ENCODE results near the gene SCARB2. TPM values are rescaled to one million over a fixed set of nuclear protein-coding genes. Genes with fewer than 3 reads are reported as not detected.

The SCARB2 gene
- total RNA-seq, 1 donor from 2014 or later: 166 TPM

DNA sequence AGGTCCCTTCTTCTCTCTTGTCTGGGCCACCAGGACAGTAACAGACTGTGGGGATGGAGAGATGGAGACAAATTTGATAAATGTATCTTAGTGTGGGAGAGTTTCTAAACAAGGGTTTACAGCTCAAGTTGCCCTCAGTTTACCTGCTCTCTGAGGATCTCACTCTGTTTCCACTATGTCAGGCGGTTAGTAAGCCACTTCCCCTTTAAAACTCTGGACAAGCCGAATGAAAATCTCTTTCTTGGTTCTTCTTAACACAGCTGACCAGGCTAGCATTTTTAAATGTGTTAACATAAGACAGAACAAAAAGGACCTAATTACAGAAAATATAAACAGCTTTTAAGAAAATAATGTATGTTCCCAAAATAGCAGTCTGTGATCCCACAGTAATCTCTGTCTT lies 2.9 kb upstream of the SCARB2 start:
- intact Hi-C loops (cut with DNase I): no loop called here
- H3K36me3 ChIP-seq: no peaks in the 10 kb centered on the region
- no peaks in the 10 kb centered on the region for H3K9me3 ChIP-seq
- no peak overlapping the region for H3K27ac ChIP-seq
- DNase-seq (no peak), ATAC-seq (no peak)
- no peaks in the 10 kb centered on the region for H3K27me3 ChIP-seq (ENCODE audit: low read depth)
- no peak overlapping the region for H3K4me3 ChIP-seq
- TF ChIP-seq, protein P1, sequence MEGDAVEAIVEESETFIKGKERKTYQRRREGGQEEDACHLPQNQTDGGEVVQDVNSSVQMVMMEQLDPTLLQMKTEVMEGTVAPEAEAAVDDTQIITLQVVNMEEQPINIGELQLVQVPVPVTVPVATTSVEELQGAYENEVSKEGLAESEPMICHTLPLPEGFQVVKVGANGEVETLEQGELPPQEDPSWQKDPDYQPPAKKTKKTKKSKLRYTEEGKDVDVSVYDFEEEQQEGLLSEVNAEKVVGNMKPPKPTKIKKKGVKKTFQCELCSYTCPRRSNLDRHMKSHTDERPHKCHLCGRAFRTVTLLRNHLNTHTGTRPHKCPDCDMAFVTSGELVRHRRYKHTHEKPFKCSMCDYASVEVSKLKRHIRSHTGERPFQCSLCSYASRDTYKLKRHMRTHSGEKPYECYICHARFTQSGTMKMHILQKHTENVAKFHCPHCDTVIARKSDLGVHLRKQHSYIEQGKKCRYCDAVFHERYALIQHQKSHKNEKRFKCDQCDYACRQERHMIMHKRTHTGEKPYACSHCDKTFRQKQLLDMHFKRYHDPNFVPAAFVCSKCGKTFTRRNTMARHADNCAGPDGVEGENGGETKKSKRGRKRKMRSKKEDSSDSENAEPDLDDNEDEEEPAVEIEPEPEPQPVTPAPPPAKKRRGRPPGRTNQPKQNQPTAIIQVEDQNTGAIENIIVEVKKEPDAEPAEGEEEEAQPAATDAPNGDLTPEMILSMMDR (IDR thresholded peaks at IDR 0.05): no peak
- H3K4me1 ChIP-seq: peaks cover 75% of the 10 kb centered on the region

DNA sequence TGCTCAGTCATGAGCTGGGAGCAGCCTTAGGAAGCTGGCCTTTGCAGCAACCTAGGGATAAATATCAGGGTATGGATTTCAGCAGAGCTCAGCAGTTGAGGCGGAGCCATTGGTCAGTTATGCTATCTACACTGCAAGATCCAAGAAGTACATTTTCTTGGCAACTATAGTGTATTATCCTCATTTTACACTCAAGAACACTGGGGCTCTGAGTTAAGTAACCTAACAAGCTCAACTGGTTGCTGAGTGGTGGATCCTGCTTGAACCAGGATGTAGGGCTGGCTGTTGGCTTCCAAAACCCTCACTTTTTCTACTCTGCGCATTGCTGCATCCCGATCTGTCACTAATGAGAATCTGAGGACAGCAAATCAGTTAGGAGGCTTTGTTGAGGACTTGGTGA lies 1.5 kb upstream of the SCARB2 start:
- H3K27ac ChIP-seq: peak overlapping the region; percentile 97
- H3K4me3 ChIP-seq: peak overlapping the region; percentile 68
- ATAC-seq (no peak), DNase-seq (no peak)
- H3K36me3 ChIP-seq: no peaks in the 10 kb centered on the region
- no peaks in the 10 kb centered on the region for H3K9me3 ChIP-seq
- TF ChIP-seq, protein P1 (IDR thresholded peaks at IDR 0.05): no peak
- no peaks in the 10 kb centered on the region for H3K27me3 ChIP-seq (ENCODE audit: low read depth)
- peaks cover 88% of the 10 kb centered on the region for H3K4me1 ChIP-seq
- intact Hi-C loops (cut with DNase I): no loop called here

DNA sequence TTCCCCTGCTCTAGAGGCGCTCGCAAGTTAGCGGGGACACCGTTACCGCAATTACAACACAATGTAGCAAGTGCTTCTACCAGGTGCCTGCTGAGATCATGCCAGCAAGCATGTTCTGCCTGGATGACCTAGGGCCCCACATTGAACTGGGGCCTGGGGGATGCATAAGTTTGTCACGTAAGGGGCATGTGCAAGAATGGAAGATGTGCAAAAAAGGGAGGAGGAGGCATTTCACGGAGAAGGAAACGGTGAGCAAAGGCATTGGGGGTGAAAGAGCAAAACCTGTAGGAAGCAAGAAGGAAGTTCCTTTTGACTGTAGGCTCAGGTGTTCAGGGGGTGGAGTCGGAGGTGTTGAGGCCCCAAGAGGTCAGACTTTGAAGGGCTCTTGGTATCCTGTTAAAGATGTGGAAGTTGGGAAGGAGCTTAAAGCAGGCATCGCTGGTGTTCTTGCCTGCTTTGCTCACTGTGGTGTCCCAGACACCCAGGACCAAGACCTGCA lies 602 bp upstream of the SCARB2 start:
- intact Hi-C loops (cut with DNase I): no loop called here
- ATAC-seq (peak; percentile 6 to 22), DNase-seq (no peak)
- H3K36me3 ChIP-seq: no peaks in the 10 kb centered on the region
- H3K27me3 ChIP-seq (ENCODE audit: low read depth): no peaks in the 10 kb centered on the region
- peak overlapping the region; percentile 68 for H3K4me3 ChIP-seq
- TF ChIP-seq, protein P1 (IDR thresholded peaks at IDR 0.05): no peak
- H3K9me3 ChIP-seq: no peaks in the 10 kb centered on the region
- peak overlapping the region; percentile 97 for H3K27ac ChIP-seq
- peaks cover 88% of the 10 kb centered on the region for H3K4me1 ChIP-seq

DNA sequence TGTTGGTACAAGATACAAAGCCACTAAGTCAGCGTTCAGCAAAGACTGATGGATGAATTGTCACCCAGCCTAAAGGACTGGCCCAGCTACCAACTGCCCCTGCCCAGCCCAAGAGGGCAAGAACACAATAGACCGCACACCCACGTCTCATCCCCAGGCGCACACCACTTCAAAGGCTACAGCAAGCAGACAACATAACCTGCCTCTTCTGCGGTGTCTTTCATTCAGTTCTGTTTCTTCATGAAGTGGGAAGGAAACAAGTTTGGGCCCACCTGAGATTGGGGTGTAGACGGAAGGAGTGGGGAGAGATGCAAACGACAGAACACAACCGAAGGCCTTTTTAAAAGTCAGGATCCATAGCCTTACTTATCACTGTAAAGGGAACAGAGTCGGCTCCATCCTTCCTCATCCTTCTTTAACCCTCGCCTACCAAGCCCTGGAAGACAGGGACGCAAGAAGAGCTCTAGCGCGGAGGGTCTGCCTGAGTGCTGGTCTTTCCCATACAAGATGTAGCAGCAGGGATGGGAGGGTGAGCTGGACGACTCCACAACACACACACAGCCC lies 691 bp downstream of the SCARB2 start:
- TF ChIP-seq, protein P1 (IDR thresholded peaks at IDR 0.05): no peak
- intact Hi-C loops (cut with DNase I): no loop called here
- DNase-seq (no peak), ATAC-seq (peak in 1 of 2 donors; percentile 18)
- no peaks in the 10 kb centered on the region for H3K36me3 ChIP-seq
- peaks cover 88% of the 10 kb centered on the region for H3K4me1 ChIP-seq
- H3K4me3 ChIP-seq: peak overlapping the region; percentile 68
- no peaks in the 10 kb centered on the region for H3K9me3 ChIP-seq
- no peaks in the 10 kb centered on the region for H3K27me3 ChIP-seq (ENCODE audit: low read depth)
- H3K27ac ChIP-seq: peak overlapping the region; percentile 97

DNA sequence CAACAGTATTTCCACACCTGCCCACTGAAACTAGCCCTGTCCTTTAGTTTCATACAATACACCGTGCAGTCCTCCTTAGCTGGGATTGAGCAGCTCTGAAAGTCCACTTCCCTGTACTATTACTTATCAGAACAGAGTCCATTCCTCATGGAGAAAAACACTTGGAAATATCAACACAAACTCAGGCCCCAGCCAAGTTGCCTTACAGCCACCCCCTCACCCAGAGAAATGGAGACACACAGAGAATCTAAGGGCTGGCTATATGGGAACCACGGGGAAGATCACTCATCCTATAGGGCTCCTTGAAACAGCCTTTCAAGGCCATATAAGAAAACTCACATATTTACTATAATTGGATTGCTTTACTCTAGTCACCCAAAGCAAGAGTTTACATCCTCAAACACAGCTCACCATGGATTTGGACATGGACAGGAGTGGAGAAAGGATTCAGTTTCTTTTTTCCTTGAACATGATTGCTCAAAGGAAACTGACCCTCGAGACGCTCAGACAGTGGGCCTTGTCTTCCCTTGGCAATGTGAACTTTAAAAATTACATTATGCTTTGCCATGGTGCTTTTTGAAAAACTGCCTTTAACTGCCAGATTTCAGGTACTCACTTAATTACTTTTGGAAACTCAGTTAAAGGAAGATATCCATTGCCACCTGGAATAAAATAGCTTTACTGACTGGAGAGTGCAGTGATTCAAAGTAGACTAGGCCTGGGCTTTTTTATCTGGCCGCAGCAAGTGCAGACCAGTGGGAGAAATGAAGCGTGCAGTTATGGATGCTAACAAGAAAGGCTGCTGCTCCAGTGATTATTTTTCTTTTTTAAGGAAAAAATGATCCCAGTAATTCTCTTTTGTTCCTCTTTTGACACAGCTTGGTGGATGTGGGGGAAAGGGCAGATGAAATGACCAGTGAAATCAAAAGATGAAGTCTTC lies 1.6 kb downstream of the SCARB2 start:
- H3K27me3 ChIP-seq (ENCODE audit: low read depth): no peaks in the 10 kb centered on the region
- TF ChIP-seq, protein P1 (IDR thresholded peaks at IDR 0.05): no peak
- no peaks in the 10 kb centered on the region for H3K36me3 ChIP-seq
- peak overlapping the region; percentile 68 for H3K4me3 ChIP-seq
- no peaks in the 10 kb centered on the region for H3K9me3 ChIP-seq
- intact Hi-C loops (cut with DNase I): no loop called here
- ATAC-seq (no peak), DNase-seq (no peak)
- H3K27ac ChIP-seq: peak overlapping the region; percentile 97
- peaks cover 88% of the 10 kb centered on the region for H3K4me1 ChIP-seq
